T-helper 22 cell (primary cell): ENCODE data around the gene MCM10.
"Not testable (repeated sequence)": the region's sequence is repeated elsewhere in the genome, so short reads cannot be mapped to it uniquely, and the experiment has no call there.

Experiments
- DNase-seq: peaks from one replicate; pipeline ENCODE4 v3.0.0-alpha.2; 2020; ENCODE audit warnings: low read depth

Gene MCM10

GRCh38 chr10:13160934-13161856, at the start of gene MCM10:
TSS of gene MCM10 (plus strand) at chr10:13161558. CDS start at chr10:13164203, 2,645 bp downstream.
- DNase-seq, result peak; percentile 97

DNA sequence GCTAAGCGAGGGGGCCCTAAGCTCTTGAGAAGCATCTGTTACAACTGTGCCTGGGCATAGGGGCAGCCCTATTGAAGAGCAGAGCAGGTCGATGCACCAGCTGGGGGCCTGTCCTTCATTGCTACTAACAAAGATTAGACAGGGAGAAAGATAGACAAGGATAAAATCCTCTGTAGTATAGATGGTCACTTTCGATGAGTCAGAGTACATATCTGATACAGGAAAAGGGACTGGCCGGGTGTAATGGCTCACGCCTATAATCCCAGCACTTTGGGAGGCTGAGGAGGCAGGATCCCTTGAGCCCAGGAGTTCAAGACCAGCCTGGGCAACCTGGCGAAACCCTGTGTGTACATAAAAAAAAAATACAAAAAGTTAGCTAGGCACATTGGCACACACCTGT, 47.8 kb upstream of the MCM10 start:
- DNase-seq, result no peak

GRCh38 chr10:13115832-13116803, 45.2 kb upstream of the MCM10 start:
- DNase-seq, result no peak

GRCh38 chr10:13117841-13118783, 43.2 kb upstream of the MCM10 start:
- DNase-seq, result no peak

DNA sequence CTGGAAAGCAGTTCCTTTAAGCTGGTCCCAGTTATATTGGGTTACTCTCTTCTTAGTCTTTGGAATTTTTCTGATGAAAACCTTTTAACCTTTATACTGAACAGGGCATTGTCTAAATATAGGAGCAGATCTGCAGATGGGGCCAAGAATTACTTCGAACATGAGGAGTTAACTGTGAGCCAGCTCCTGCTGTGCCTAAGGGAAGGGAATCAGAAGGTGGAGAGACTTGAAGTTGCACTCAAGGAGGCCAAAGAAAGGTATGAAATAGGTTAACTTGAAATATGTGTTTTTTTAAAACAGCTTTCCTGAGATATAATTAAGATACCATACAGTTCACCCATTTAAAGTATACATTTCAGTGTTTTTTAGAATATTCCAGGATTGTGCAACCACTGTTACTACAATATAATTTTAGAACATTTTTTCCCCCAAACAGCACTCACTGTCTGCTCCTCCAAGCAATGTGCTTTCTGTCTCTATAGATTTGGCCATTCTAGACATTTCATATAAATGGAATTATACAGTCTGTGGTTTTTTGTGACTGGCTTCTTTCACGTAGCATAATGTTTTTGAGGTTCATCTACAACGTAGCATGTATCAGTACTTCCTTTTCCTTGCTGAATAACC, 42.5 kb upstream of the MCM10 start:
- DNase-seq, result no peak

DNA sequence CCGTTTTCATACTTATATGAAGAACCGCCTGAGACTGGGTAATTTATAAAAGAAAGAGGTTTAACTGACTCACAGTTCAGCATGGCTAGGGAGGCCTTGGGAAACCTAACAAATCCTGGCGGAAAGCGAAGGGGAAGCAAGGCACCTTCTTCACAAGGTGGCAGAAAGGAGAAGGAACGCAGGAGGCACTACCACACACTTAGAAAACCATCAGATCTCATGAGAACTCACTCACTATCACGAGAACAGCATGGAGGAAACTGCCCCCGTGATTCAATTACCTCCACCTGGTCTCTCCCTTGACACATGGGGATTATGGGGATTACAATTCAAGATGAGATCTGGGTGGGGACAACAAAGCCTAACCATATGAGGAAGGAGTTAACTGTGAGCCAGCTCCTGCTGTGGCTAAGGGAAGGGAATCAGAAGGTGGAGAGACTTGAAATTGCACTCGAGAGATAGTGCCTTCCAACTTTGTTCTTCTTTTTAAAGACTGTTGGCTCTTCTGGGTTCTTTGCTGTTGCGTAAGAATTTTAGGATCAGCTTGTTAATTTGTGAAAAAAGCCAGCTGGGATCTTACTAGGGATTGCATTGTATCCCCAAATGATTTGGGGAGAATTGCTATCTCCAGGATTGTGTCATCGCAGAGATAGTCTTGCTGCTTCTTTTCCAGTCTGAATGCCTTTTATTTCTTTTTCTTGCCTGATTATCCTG, 40.4 kb upstream of the MCM10 start:
- DNase-seq, result no peak

DNA sequence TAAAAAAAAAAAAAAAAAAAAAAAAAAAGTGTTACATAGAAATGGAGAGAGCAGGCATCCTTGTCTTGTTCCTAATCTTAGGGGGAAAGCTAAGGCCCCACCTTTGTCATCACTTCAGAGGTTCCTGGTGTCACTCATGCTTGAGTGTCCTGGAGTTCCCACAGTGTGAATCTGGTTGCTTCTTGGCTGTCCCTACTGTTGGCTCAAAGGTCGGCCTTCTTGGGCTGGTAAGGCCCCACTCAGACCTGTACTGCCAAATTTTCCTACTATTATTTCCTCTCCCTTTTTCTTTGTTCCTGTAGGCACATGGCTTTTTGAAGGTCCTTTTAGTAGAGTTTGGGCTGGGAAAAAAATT, 39.9 kb upstream of the MCM10 start:
- no peak for DNase-seq

DNA sequence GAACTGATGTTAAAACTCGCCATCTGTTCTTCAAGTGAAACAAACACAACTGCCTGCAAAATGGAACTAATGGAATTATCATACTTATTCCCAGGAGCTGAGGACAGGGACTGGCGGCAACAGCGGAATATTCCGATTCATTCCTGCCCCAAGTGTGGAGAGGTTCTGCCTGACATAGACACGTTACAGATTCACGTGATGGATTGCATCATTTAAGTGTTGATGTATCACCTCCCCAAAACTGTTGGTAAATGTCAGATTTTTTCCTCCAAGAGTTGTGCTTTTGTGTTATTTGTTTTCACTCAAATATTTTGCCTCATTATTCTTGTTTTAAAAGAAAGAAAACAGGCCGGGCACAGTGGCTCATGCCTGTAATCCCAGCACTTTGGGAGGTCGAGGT, 24.7 kb upstream of the MCM10 start:
- DNase-seq, result no peak

DNA sequence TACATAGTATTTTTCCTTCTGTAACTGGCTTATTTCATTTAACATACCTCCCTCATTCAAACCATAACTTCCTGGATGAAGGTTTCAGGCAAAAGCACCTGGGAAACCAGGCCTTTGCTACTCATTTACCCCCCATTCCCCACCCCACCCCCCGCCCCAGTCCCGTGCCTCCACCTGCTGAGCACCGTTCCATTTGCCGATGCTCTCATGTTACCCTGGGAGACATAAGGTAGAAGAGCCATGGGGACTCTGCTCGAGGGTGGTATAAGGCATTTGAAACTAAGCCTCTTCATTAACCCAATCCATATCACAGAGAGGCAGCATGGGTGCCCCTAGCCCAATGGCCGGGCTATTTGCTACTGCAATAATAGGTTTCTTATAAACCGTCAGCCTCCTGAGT, 22.2 kb upstream of the MCM10 start:
- no peak for DNase-seq

GRCh38 chr10:13139676-13140075, 21.7 kb upstream of the MCM10 start:
- DNase-seq, result no peak

- no peak for DNase-seq
Measured at GRCh38 chr10:13140627-13141190, 20.6 kb upstream of the MCM10 start.

DNA sequence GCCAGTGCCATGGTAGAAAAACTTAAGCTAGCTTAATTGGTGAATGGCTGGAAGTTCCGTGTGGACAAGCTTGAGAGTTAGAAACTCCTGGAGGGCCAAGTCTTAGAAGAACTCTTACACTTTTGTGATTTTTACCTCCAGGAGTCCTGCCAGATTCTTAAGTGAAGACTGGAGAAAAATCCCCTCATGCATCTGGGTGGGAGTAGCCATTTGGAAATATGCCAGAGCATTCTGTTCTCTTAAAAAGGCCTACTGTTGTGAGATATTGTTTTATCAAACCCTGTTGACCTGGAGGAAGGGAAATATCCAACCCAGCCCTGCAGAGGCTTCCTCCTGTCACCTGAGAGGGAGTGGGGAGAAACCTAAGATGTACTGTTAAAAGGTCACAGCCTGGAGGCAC, 17.6 kb upstream of the MCM10 start:
- DNase-seq, result no peak

DNA sequence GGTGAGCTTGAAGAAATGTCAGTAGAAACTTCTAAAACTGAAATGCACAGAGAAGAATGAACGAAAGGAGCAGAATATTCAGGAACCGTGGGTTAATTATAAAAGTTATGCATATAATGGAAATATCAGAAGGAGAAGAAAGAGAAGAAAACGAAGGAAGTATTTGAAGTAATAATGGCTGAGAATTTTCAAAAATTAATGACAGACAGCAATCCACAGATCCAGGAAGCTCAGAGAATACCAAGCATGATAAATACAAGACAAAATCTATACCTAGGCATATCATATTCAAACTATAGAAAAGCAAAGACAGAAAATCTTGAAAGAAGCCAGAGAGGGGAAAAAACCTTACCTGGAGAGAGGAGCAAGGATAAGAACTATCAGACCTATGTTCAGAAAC, 16.5 kb upstream of the MCM10 start:
- no peak for DNase-seq

GRCh38 chr10:13146379-13146778, 15.0 kb upstream of the MCM10 start:
- no peak for DNase-seq

- no peak for DNase-seq
Measured at GRCh38 chr10:13147161-13147560, 14.2 kb upstream of the MCM10 start.

- DNase-seq, result no peak
Measured at GRCh38 chr10:13152296-13152695, 9.1 kb upstream of the MCM10 start.

- DNase-seq, result not testable (repeated sequence)
Measured at GRCh38 chr10:13155860-13156259, 5.5 kb upstream of the MCM10 start.

- no peak for DNase-seq
Measured at GRCh38 chr10:13158401-13158800, 3.0 kb upstream of the MCM10 start.

DNA sequence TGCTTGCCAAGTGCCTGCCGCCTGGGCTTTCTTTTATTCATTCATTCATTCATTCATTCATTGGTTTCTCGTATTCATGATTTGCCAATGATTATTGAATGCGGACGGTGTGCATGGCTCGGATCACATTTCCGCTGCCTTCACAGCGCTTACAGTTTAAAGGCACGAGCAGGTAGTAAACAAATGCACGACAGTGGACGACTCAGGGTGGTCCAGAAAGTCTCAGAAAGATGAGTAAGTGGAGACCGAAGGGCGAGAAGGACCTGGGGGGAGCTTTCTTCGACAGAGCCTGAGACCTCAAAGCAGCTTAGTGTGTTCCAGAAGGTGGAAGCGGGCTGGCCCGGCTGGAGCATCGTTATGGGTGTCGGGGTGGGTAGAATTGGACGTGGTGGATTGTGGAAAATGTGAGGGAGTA, 506 bp downstream of the MCM10 start:
- DNase-seq, result no peak

GRCh38 chr10:13163859-13164258, 2.5 kb downstream of the MCM10 start:
- DNase-seq, result no peak
